HepG2 (cell line): ENCODE data around the gene USP43. TPM values are rescaled to one million over a fixed set of nuclear protein-coding genes. Genes with fewer than 3 reads are reported as not detected.

Experiments used
- FOXO1 ChIP-seq: sonication (generic); formaldehyde crosslinking; IDR thresholded peaks from 2 replicates; pipeline ENCODE4 v1.4.0; 2020; ENCODE audit warnings: missing genetic modification reagents
- MBD4 ChIP-seq: IDR thresholded peaks from 2 replicates; pipeline ENCODE4 v1.6.1; 2012; ENCODE audit warnings: low read length, inconsistent platforms, borderline replicate concordance
- NFE2 ChIP-seq: sonication (generic); formaldehyde crosslinking; IDR thresholded peaks from 2 replicates; pipeline ENCODE4 v1.4.0; 2020; ENCODE audit warnings: missing genetic modification reagents
- ONECUT2 ChIP-seq: sonication (generic); formaldehyde crosslinking; IDR thresholded peaks from 2 replicates; pipeline ENCODE4 v1.4.0; 2020; ENCODE audit warnings: missing genetic modification reagents
- RAD21 ChIP-seq: fragments of 450-650 bp; formaldehyde crosslinking; IDR thresholded peaks from 2 replicates; pipeline ENCODE4 v1.5.0; 2020; ENCODE audit warnings: mild to moderate bottlenecking
- TCF7 ChIP-seq: sonication (generic); IDR thresholded peaks from 2 replicates; pipeline ENCODE4 v1.6.1; 2016; ENCODE audit warnings: antibody characterized with exemption, low read depth
- ZNF101 ChIP-seq: sonication (generic); formaldehyde crosslinking; IDR thresholded peaks from 2 replicates; pipeline ENCODE4 v1.4.0; 2020; ENCODE audit warnings: mild to moderate bottlenecking, low read depth, missing genetic modification reagents, borderline replicate concordance
- ZNF235 ChIP-seq: sonication (generic); formaldehyde crosslinking; IDR thresholded peaks from 2 replicates; pipeline ENCODE4 v1.8.1; 2023; ENCODE audit warnings: mild to moderate bottlenecking, missing genetic modification reagents, borderline replicate concordance
- ZNF616 ChIP-seq: sonication (generic); formaldehyde crosslinking; IDR thresholded peaks from 2 replicates; pipeline ENCODE4 v1.5.0; 2020; ENCODE audit warnings: low read depth, mild to moderate bottlenecking, missing genetic modification reagents
- ZNF780A ChIP-seq: sonication (generic); formaldehyde crosslinking; IDR thresholded peaks from 2 replicates; pipeline ENCODE4 v1.8.0; 2022; ENCODE audit warnings: mild to moderate bottlenecking, missing genetic modification reagents, moderate library complexity
- ZNF792 ChIP-seq: IDR thresholded peaks from 2 replicates; pipeline ENCODE4 v1.6.1; 2016
- polyA plus RNA-seq, 8 experiments: library from polyadenylated mRNA; depleted of rRNA in 3 of 8; stranded (reverse) in 7 of 8; unstranded in 1 of 8; fragments of >200 nt; fragmentation: Illumina TruSeq in 4 of 8; extraction: Trizol in 4 of 8; gene quantifications; 2 replicates each; pipeline versions ENCODE4 v1.2.1 to v1.2.3, GENCODE V29; 2011 to 2016; ENCODE audit warnings: low read depth in 4 of 8, missing spikeins in 1 of 8, mixed read lengths in 1 of 8; ENCODE audit not compliant: insufficient read depth in 1 of 8
- total RNA-seq, 5 experiments: library from RNA; depleted of rRNA; stranded (reverse); fragments of >200 nt; fragmentation: Illumina TruSeq; extraction: Trizol; gene quantifications; 2 replicates each; pipeline ENCODE4 v1.2.3, GENCODE V29; 2016; ENCODE audit warnings: low read depth in 1 of 5
- TF ChIP-seq, protein P1 (sequence below): IDR thresholded peaks from 2 replicates; pipeline ENCODE4 v1.6.1; 2016; ENCODE audit warnings: low read depth, missing genetic modification reagents, missing compliant biosample characterization
- TF ChIP-seq, protein P2 (sequence below): sonication (generic); IDR thresholded peaks from 2 replicates; pipeline ENCODE4 v1.6.1; 2016; ENCODE audit warnings: low read depth, borderline replicate concordance
- TF ChIP-seq, protein P3 (sequence below), 2 experiments: fragments of 450-650 bp in 1 of 2; sonication (generic) in 1 of 2; formaldehyde crosslinking in 1 of 2; IDR thresholded peaks; 2 replicates each; pipeline versions ENCODE4 v1.6.1 to v1.8.0; 2016 to 2022; ENCODE audit warnings: antibody characterized with exemption in 1 of 2, mild to moderate bottlenecking in 1 of 2, missing genetic modification reagents in 1 of 2

The USP43 gene
- total and polyA plus RNA-seq, 2 of the 13 experiments (the other 11 are each of a cell fraction or from before 2014, with no cell fraction given): 1.6 to 2.2 TPM

DNA sequence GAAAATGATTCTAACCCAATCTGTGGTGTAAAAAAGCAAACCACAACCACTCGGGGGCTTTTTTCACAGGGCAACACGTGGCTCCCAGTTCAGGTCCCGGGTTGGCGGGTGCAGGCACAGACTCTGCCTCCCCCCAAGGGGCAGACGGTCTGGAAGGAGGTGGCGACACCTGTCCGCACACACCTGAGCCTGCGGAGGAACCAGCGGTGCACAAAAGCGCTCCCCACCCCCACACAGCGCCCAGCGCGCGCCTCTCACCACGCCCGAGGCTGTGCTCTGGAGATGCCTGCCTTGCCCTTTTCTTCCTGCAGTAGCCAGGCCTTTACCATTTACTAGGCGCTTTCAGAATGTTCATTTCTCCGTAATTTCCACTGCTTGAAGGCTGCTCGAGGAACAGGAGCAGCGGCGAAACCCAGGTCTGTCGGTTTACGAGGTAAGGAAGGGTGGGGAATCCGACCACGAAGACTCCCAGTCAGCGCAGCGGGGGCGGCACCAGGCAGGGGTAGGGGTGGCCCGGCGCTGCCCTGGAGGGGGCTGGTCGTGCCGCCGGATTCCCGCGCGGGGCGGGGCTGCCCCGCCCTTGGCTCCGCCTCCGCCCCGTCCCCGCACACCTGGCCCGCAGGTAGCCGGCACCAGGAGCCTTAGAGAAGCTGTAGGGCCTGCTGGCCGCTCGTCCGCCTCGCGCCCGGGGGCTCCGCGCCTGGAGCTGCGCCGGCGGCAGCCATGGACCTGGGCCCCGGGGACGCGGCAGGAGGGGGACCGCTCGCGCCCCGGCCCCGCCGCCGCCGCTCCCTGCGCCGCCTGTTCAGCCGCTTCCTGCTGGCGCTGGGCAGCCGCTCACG, at the start of gene USP43 (continued):
- TF ChIP-seq ZNF616 (no peak), ZNF792 (CRISPR knock-in tag) (no peak), RAD21 (CRISPR knock-in tag) (no peak), FOXO1 (CRISPR knock-in tag) (no peak), MBD4 (no peak), NFE2 (CRISPR knock-in tag) (no peak), TCF7 (no peak), ZNF101 (CRISPR knock-in tag) (no peak), ONECUT2 (CRISPR knock-in tag) (no peak), ZNF780A (CRISPR knock-in tag) (no peak), ZNF235 (CRISPR knock-in tag) (0 out of 2 replicates have a peak, but pooled peaks have one; percentile 43)
- TF ChIP-seq, protein P1, sequence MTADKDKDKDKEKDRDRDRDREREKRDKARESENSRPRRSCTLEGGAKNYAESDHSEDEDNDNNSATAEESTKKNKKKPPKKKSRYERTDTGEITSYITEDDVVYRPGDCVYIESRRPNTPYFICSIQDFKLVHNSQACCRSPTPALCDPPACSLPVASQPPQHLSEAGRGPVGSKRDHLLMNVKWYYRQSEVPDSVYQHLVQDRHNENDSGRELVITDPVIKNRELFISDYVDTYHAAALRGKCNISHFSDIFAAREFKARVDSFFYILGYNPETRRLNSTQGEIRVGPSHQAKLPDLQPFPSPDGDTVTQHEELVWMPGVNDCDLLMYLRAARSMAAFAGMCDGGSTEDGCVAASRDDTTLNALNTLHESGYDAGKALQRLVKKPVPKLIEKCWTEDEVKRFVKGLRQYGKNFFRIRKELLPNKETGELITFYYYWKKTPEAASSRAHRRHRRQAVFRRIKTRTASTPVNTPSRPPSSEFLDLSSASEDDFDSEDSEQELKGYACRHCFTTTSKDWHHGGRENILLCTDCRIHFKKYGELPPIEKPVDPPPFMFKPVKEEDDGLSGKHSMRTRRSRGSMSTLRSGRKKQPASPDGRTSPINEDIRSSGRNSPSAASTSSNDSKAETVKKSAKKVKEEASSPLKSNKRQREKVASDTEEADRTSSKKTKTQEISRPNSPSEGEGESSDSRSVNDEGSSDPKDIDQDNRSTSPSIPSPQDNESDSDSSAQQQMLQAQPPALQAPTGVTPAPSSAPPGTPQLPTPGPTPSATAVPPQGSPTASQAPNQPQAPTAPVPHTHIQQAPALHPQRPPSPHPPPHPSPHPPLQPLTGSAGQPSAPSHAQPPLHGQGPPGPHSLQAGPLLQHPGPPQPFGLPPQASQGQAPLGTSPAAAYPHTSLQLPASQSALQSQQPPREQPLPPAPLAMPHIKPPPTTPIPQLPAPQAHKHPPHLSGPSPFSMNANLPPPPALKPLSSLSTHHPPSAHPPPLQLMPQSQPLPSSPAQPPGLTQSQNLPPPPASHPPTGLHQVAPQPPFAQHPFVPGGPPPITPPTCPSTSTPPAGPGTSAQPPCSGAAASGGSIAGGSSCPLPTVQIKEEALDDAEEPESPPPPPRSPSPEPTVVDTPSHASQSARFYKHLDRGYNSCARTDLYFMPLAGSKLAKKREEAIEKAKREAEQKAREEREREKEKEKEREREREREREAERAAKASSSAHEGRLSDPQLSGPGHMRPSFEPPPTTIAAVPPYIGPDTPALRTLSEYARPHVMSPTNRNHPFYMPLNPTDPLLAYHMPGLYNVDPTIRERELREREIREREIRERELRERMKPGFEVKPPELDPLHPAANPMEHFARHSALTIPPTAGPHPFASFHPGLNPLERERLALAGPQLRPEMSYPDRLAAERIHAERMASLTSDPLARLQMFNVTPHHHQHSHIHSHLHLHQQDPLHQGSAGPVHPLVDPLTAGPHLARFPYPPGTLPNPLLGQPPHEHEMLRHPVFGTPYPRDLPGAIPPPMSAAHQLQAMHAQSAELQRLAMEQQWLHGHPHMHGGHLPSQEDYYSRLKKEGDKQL: no peak
- TF ChIP-seq, protein P2, sequence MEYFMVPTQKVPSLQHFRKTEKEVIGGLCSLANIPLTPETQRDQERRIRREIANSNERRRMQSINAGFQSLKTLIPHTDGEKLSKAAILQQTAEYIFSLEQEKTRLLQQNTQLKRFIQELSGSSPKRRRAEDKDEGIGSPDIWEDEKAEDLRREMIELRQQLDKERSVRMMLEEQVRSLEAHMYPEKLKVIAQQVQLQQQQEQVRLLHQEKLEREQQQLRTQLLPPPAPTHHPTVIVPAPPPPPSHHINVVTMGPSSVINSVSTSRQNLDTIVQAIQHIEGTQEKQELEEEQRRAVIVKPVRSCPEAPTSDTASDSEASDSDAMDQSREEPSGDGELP: no peak
- TF ChIP-seq, protein P3, sequence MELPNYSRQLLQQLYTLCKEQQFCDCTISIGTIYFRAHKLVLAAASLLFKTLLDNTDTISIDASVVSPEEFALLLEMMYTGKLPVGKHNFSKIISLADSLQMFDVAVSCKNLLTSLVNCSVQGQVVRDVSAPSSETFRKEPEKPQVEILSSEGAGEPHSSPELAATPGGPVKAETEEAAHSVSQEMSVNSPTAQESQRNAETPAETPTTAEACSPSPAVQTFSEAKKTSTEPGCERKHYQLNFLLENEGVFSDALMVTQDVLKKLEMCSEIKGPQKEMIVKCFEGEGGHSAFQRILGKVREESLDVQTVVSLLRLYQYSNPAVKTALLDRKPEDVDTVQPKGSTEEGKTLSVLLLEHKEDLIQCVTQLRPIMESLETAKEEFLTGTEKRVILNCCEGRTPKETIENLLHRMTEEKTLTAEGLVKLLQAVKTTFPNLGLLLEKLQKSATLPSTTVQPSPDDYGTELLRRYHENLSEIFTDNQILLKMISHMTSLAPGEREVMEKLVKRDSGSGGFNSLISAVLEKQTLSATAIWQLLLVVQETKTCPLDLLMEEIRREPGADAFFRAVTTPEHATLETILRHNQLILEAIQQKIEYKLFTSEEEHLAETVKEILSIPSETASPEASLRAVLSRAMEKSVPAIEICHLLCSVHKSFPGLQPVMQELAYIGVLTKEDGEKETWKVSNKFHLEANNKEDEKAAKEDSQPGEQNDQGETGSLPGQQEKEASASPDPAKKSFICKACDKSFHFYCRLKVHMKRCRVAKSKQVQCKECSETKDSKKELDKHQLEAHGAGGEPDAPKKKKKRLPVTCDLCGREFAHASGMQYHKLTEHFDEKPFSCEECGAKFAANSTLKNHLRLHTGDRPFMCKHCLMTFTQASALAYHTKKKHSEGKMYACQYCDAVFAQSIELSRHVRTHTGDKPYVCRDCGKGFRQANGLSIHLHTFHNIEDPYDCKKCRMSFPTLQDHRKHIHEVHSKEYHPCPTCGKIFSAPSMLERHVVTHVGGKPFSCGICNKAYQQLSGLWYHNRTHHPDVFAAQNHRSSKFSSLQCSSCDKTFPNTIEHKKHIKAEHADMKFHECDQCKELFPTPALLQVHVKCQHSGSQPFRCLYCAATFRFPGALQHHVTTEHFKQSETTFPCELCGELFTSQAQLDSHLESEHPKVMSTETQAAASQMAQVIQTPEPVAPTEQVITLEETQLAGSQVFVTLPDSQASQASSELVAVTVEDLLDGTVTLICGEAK (IDR thresholded peaks at IDR 0.05): no peak
- TF ChIP-seq, protein P3 (CRISPR knock-in tag; IDR thresholded peaks at IDR 0.05): peak; percentile 47; the same call in 1 of the 2 replicates
